ENCODE measurements around the gene BEND3.

Gene BEND3

DNA sequence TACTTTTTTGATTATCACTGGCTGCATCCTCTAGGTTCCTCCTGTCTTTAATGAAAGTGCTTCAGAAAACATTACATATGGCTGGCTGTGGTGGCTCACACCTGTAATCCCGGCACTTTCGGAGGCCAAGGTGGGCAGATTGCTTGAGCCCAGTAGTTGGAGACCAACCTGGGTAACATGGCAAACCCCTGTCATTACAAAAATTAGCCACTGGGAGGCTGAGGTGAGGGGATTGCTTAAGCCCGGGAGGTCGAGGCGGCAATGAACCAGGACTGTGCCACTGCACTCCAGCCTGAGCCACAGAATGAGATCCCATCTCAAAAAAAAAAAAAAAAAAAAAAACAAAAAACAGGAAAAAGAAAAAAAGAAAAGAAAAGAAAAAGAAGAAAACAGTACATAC, 35.3 kb downstream of the BEND3 start:
- no peak for DNase-seq

DNA sequence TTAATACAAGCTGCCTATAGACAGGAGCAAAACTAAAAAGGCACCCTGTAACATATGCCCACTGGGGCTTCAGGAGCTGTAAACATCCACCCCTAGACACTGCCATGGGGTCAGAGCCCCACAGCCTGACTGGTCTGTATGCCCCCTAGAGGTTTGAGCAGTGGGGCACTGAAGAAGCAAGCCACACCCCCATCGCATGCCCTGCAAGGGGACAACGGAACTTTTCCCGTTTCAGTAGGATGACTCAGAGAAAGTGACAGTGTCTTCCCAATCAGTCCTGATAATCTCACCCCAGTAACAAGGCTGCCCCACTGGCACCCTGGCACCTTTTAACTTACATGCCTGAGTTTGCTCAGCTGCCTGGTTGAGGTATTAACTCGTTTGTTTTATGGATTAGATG, 35.9 kb downstream of the BEND3 start:
- no peak for DNase-seq

DNA sequence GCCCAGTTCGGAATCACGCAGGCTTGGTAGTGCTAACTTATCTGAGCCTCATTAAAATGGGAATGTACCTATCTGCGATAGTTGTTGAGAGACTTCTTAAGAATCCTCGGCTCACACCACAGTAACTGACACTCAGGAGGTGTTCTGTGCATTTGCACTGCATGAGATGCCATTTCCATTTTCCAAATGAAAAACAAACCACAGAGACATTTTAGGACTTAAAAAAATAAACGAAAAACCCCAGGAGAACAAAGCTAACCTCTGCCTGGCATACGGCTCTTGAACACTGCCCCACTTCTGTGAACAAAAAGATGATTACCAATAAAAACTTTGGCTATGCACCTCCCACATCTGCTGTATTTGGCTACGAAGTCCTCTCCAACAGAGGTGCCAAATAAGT, 37.6 kb downstream of the BEND3 start:
- DNase-seq = no peak

DNA sequence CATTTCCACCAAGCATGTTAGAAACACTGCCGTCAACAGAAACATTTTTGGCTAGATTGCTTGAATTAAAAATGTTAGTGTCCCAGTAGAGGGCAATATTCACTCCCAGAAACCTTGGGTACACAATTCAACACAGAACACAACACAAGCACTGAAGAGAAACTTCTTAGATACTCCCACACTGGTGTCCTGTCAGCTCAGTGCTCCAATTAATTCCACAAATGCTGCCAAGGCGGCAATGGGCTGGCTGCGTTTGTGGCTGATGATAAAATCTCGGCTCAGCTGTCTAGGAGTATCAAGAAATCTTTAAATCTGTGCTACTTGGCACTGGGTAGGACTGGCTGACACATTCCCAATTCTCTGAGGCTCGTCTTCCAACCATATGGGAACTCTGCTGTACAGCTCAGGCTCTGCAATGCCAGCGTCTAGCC, 39.3 kb downstream of the BEND3 start:
- no peak for DNase-seq

DNA sequence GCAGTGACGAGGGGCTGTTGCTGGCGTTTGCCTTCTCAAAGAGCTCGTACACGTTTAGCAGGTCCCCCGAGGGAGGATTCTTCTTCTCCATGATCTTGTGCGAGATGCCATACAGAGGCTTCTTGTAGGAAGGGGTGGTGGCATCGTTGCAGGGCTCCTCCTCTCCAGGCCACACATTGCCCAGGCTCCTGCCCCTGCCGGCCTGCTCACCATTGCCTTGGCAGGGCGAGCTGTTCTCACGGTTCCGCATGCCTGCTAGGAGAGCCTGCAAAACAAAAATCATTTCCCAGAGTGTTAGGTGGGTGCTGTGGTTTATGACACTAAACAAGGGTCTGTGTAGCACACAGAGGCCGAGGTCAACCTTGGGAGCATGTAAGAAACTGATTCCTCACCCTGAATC, 44.6 kb downstream of the BEND3 start:
- no peak for DNase-seq

DNA sequence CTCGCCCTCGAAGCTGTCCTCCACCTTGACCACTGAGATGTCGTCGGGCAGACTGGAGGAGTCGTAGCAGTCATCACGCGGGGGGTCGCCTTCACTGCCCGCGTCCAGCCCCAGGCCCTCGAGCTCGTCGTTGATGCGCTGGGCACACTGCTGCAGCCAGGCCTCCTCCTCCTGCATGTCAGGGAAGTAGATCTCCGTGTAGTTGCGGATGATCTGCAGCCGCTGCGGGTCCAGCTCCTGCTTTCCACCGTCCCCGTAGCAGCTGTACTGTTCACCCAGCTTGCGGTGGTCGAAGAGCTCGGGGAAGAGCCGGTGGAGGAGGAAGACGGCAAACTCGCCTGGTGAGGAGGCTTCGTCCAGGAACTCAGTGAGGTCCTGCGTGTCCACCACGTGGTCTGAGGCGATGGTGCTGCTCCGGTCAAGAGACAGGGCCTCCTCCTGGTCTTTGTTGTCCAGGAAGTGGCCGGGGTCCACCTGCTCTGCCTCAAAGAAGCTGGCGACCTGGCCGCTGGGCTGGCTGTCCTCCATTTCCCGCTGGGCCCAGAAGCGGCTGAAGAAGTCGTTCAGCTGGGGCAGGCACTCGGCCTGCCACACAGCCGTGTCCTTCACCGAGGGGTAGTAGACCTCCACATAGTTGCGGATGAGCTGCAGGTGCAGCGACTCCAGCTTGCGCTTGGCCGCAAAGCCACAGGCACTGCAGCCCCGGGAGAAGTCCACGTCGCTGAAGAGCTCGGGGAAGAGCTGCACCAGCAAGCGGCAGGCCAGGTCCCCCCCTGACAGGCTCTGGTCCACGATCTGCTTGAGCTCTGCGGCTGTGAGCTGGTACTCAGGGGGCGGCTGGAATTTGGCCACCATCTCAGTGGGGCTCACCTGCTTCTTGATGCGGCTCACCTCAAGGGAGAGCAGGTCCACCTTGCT, 45.4 kb downstream of the BEND3 start:
- no peak for DNase-seq

DNA sequence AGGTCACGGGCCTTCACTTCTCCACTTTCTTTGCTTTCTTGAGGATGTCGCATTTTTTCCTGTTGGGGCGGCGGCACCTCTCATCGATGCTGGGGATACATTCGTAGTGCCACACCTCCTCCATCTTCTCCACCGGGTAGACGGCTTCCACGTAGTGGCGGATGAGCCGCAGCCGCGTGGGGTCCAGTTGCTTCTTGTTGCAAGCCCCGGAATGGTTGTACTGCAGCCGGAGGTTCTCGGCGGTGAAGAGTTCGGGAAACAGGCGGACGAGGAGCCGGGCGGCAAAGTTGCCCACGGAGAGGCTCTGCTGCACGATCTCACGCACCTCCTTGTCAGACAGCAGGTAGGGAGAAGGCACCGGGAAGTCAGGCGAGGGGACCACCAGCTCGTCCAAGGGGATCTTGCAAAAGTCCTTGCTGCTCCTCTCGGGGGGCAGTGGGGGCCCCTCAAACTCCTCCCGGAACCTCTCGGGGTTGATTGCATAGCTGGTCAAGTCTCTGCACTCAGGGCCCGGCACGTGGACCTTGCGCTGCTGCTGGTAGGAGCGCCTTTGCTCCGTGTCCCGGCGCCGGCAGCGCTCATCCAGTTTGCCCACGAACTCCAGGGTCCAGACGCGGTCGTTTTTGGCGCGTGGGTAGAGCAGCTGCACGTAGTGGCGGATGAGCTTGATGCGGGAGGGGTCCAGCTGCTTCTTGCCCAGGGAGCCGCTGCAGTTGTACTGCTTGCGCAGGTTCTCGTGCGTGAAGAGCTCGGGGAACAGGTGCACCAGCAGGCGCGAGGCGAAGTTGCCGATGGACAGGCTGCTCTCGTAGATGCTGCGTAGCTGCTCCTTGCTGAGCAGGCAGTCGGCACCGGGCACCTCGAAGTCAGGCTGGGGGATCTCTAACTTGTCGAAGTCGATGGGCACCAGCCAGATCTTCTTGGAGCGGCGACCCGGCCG, 46.4 kb downstream of the BEND3 start:
- no peak for DNase-seq

DNA sequence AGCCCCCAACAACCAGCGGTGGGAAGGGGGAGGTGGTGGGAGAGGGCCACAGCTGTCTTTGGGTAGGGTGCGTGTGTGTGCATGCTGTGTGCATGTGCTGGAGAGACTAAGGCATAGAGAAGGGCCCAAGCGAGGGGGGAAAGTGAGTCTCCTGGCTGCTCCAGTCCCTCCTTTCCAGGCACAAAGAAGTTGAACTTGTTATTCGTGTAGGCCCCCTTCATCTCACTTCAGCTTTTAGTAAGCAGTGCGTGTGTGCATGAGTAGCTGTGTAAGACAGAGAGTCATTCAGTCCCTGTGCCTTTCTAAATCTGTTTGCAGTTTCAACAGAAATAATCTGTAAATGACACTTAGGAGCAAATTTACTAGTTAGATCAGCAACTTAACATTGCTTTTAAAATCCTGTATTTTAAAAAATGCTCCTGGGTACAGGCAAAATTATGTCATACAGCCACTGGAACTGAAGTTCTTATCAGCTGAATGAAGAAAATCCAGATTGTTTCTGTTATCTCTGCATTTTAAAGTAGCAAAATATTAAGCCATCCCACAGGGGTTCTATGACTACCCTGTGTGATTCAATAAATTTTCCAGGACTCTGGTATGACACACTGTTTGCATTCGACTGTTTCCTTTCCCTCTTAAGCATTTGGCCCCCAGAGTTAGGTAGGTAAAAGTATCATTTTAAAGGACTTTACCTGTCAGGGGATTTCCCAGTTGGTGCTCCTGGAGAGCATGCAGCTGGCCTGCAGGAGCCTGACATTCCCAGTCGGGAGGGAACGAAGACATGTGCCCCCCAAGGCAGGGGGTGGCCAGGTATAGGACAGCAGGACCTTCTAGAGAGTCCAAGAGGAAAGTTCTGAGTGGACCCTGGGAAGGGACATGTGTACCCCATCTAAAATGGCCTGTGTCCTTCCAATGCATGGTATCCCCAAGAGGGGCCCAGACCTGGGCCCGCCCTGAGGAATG, 48.3 kb downstream of the BEND3 start:
- no peak for DNase-seq

DNA sequence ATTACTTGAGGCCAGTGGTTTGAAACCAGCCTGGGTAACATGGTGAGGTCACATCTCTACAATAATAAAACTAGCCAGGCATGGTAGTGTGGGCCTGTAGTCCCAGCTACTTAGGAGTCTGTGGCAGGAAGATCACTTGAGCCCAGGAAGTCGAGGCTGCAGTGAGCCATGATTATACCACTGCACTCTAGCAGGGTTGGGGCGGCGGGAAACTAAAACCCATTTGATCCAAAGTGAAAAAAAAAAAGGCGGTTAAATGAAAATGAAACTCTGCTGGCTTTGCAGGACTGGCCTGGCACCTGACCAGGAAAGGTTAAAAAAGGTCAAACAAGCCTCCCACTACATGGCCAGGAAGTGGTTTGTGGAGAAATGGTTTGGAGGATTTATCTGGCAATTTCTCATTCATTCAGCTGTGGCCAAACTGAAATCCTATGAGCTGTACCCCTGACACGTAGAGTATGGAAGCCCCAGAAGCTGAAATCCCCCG, 50.7 kb downstream of the BEND3 start:
- DNase-seq = no peak

DNA sequence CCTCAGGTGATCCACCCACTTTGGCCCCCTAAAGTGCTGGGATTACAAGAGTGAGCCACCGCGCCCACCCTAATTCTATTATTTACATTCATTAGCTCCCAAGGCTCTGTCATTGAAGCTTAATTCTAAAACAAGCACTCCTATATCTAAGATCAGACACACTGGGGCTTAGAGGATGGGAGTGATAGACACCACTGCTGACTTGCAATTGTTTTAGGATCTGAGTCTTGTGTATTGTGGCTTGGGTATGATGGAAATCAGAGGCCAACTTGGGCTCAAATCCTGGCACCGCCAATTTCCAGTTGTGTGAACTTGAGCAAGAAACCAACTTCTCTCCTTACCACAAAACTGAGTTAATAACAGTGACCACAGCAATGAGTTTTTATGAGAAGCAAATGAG, 52.6 kb downstream of the BEND3 start:
- no peak for DNase-seq

DNA sequence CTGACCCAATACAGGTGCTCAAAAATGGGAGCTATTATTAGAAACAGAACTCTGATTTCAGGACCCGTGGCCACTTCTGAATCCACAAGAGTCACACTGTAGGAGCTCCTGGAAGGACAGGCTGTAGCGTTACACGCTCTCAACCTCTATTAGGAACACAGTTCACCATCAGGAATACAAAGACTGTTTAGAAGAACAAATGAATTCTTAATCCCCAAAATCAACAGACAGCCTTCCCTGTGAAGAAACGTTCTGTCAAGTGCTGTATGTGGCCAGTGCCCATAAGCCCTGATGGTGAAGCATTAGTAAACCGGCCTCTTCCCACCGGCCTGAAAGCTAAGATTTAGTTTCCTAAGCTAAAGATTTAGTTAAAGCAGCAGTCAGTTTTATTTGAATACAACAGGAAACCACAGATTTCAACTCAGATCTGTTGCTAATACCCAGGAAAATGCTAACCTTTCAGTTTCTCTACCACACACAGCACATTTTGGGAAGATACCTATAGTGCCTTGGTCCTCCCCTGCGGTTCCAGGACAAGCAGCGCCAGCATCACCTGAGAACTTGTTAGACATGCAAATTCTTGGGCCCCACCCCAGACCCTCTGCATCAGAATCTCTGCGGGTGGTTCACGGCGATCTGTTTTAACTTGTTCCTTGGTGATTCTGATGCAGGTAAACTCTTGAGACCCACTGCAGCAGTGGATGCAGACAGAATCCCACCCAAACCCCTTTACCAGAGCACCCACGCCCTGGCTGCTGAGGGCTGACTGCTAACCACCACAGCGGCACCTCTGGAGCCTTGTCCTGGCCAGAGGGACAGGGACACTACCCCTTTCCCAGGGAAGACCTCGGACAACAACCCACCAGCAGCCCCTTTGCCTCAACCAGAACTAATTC, 53.9 kb downstream of the BEND3 start:
- DNase-seq = no peak

DNA sequence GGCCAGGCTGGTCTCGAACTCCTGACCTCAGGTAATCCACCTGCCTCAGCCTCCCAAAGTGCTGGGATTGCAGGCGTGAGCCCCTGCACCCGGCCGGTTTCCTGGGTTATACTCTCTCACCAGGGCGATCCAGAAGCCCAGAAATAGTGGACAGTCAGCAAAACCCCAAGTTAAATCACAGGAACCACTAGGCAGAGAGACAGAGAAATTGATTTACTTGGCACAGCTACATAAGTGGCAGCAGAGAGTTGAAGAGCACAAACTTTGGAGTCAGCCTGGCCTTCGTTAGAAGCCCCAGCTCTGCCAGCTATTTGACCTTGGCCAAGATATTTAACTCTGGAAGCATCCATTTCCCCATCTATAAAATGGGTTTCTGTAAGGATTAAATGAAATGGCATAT, 54.6 kb downstream of the BEND3 start:
- DNase-seq = no peak

DNA sequence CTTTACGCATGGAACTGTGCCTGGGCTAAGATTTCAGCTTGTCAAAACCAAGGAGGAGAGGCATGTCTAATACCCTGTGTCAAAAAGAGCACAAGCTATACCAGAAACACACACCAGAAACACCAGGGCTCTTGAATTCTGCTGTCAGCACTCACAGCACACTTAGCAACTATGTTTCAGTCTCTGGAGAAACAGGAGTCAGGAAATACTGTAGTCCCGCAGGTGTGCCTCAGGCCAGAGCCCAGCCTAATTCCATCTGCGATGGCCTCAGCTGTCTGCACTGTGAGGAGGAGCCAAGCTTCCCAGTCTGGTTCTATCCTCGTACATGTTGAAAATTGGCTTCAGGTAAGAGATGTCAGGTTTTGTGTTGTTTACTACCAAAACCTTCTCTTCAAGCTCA, 55.7 kb downstream of the BEND3 start:
- no peak for DNase-seq

DNA sequence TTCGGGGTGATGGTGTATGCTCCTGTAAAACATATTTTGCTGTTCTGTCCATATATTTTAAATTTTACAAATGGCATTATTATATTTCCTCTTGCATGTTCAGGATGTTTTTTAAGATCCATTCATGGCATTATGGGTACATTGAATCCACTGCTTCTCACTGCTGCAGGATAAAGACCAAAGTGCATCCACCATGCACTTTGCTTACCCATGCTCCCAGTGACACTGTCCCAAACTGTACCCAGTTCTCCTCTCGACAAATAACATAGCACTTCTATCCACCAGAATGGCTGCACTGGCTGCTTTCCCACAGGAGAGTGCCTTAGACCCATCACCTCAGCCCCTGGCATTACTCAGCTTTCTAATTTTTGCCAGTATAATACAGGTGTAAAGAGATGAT, 57.6 kb downstream of the BEND3 start:
- DNase-seq = no peak

DNA sequence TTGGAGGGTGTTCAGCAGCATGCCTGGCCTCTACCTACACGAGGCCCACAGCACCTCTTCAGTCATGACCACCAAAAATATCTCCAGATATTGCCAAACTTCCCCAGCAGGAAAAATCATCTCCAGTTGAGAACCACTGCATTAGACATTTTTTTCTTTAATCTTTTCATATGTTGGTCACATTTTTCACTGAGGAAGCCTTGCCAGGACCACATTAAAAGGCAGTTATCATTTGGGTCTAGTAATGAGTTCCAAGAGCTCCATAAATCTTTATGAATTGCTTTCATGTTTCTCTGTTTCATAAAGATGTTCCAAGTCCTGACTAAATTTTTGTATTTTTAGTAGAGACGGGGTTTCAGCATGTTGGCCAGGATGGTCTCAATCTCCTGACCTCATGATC, 58.5 kb downstream of the BEND3 start:
- no peak for DNase-seq

DNA sequence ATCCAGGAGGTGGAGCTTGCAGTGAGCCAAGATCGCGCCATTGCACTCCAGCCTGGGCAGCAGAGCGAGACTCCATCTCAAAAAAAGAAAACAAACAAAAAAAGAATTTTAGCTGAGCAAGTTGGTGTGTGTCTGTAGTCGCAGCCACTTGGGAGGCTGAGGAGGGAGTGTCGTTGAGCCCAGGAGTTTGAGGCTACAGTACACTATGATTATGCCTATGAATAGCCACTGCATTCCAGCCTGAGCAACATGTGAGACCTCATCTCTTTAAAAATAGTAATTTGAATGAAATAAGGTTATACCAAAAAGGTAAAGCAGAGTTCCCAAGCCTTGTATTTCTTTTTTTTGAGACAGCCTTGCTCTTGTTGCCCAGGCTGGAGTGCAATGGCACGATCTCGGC, 67.5 kb downstream of the BEND3 start:
- DNase-seq = no peak

DNA sequence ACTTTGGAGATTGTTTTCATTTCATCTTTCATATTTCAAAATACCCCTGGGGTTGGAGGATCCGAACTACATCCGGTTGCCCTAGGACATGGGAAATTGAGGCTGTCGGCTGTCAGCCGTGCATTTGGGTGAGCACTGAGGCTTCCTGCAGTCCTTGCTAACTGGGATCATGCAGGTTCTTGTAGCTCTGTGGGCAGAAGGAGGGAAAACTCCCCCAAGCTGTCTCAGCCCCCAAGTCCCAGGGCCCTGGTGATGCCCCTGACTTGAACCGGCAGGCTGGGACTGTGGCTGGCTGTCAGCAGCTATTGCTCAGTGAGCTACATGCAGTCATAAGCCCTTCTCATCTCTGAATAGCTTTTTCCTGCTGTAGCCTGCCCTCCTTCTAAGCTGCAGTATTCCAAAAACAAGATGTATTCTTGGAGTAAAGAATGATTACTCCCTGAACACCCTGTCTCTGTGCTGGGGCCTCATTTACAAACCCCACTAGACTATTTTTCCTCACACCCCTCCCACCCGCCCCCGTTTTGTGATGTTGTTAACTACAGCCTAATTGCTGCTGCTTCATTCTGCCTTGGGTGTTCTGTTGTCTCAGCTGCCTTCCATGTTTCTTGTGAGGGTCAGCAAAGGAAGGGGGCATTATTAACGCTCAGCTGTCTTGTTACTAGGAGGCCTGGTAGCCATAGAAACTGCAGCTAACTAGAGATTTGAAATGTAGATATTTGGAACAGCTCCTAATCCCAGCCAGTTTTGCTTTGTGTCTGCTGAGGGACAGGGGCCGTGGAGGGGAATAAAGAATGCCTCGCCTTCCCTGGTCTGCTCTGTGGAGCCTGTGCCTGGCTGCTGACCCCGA, 69.3 kb downstream of the BEND3 start:
- DNase-seq = no peak

DNA sequence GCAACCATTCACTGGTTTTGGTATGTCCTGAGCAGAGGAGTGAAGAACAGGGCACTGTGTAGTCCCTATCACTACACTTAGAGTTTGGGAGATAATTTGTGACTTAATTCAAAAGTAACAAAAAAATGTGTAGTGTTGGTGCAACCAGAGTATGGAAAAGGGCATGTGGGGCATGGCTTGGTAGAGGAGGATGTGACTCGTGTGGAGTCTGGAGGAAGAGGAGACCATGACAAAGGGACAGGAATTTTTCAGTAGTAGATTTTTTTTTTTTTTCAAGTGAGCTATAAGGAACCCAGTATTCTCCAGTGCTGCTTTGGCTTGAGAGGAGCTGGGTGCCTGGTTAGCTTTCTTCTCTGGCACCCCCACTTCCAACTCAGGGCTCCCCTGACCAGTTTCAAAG, 82.2 kb downstream of the BEND3 start:
- no peak for DNase-seq

DNA sequence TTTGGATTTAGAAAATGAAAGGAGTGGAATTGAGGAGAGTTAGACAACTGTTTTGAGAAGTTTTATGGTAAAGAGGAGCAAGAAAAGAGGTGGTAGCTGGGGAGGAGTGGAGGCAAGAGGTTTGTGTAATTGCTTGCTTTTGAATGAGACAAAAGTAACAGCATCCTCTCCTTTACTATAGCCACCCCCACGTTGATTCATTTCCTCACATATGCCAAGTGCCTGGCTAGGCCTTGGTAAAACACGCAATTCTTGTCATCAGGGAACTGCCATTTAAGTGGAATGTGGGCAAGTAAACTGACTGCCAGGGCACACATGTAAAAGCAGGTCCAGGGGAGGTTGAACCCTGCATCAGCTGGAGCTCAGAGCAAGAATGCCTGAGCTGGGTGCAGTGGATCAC, 83.3 kb downstream of the BEND3 start:
- no peak for DNase-seq

DNA sequence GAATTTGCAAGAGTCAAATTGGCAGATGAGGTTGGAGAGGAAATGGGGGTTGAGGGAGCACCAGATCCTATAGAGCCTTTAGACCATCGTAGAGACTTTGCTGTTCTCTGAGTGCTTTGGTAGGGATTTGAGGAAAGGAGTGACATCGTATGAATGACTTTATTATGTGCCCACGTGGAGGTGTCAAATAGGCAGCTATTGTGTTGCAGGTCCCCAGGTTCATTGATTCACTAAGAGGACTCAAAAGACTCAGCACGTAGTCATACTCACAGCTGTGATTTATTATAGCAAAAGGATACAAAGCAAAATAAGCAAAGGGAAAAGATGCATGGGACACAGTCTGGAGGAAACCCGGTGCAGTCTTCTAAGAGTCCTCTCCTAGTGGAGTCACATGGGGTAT, 85.2 kb downstream of the BEND3 start:
- DNase-seq = no peak

DNA sequence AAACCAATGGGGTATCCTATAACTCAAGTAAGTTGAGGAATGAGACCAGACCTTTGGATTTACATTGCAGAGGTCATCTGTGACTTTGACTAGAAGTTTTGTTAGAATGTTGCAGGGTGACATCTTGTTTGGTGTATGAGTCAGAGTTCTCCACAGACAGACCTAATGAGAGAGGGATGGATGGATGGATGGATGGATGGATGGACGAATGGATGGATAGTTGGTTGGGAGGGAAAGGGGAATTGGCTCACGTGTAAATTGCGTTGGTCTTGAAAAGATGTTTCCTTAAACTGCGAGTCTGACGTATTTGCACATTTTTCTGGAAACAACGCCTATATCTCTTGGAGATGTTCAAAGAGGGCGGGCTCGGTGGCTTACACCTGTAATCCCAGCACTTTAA, 88.3 kb downstream of the BEND3 start:
- no peak for DNase-seq
